GM19193 (cell line): ENCODE results near the gene PRPSAP1.

ENCODE experiments used
- POLR2A ChIP-seq: IDR thresholded peaks from 4 replicates; pipeline ENCODE4 v1.6.1; 2011; ENCODE audit not compliant: insufficient read depth, insufficient read length; ENCODE audit errors: extremely low read depth

PRPSAP1 gene

DNA sequence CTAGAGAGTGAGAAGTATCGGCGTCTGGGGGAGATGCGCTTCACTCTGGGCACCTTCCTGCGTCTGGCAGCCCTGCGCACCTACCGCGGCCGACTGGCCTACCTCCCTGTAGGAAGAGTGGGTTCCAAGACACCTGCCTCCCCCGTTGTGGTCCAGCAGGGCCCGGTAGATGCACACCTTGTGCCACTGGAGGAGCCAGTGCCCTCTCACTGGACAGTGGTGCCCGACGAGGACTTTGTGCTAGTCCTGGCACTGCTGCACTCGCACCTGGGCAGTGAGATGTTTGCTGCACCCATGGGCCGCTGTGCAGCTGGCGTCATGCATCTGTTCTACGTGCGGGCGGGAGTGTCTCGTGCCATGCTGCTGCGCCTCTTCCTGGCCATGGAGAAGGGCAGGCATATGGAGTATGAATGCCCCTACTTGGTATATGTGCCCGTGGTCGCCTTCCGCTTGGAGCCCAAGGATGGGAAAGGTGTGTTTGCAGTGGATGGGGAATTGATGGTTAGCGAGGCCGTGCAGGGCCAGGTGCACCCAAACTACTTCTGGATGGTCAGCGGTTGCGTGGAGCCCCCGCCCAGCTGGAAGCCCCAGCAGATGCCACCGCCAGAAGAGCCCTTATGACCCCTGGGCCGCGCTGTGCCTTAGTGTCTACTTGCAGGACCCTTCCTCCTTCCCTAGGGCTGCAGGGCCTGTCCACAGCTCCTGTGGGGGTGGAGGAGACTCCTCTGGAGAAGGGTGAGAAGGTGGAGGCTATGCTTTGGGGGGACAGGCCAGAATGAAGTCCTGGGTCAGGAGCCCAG is 33.5 kb upstream of the PRPSAP1 start:
- no peak for TF ChIP-seq POLR2A

- TF ChIP-seq POLR2A = no peak
Observed at GRCh38 chr17:76385892-76386786, 32.4 kb upstream of the PRPSAP1 start.

- TF ChIP-seq POLR2A = no peak
Observed at GRCh38 chr17:76384987-76385891, 31.5 kb upstream of the PRPSAP1 start.

- peak; percentile 39 for TF ChIP-seq POLR2A
Observed at GRCh38 chr17:76384222-76384986, 30.7 kb upstream of the PRPSAP1 start, which contains the start of gene SPHK1. TSS of gene SPHK1 (plus strand) at chr17:76384609. CDS start at chr17:76385645, 1,036 bp downstream.

DNA sequence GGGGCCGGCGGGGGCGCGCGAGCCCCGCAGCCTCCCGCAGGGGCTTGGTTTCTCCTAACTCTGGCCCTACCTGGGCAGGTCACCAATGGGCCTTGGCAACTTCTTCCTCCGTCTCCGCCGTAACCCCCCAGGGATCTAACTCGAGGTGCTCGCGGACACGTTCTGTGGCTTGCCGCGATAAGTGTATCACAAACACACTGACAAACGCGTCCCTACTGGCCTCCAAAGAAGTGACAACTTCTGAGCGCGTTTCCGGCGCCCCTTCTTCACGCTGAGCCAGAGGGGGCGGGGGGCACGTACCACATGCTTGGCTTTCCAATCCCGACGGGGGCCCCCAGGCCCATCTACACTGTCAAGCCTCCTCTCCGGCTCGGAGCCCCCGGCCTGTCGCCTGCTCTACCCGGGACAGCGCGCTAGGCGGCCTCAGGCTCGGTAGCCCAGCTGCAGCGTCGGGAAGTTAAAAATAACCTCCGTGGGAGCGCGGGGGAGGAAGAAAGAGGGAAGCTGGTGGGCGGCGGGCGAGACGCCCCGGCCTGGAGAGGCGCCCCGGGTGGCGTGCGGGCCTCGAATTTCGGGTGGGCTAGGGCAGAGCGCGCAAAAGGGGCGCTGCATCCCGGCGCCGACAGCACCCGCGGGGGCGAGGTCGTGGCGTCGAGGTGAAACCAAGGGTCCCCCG is 30.0 kb upstream of the PRPSAP1 start:
- no peak for TF ChIP-seq POLR2A

DNA sequence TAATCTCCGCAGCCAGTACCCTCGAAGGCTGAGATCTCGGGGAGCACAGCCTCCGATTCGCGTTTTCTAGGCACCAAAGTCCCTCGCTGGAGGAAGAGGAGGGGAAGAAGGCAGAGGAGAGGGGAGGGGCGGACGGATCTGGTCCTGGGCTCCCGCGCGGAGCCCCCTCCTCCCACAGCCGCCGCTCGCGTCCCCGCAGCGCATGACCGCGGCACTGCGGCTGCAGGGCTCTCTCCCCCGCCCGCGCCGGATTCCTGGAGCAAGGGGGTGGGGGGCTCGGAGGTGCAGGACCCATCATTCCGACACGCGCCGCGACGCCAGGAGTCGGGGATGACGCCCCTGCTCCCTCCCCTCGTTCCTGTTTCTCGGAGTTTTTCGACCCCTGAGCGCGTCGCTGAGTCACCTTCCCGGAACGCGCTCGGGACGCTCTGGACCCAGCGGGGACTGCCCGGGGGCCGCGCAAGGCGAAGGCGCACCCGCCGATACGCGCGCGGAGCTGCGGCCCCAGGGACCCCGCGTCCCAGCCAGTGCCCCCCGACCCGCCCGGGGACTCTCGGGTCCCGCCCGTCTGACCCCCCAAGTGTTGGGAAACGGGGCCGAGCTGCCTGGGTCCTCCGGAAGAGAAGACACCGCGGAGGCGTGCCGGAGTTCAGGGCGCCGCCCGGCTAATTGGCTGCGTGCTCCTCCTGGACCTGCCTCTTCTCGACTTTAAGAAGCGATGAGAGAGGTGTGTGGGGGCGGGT is 29.3 kb upstream of the PRPSAP1 start:
- TF ChIP-seq POLR2A = no peak

DNA sequence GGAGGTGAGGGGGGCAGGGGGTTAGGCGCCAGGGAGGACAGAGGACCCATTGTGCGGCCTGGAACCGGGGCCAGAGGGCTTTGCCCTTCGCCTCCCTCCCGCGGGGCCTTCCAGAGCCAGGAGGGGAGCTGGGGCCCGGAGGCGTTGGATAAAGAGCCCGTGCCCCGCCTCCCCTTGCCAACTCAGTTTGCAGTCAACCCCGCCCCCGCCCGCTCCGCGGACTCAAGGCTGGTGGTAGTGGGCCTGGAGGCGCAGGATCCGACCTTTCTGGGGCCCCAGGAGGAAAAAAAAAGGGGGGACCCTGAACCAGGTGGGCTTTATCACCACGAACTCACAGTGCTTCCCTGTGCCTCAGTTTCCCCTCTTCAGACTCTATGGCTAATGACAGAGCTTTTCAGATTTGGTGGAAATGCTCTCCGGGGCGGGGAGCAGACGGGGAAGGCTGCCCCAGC is 28.7 kb upstream of the PRPSAP1 start:
- TF ChIP-seq POLR2A = no peak

GRCh38 chr17:76381633-76382350 is 28.1 kb upstream of the PRPSAP1 start:
- TF ChIP-seq POLR2A = no peak

DNA sequence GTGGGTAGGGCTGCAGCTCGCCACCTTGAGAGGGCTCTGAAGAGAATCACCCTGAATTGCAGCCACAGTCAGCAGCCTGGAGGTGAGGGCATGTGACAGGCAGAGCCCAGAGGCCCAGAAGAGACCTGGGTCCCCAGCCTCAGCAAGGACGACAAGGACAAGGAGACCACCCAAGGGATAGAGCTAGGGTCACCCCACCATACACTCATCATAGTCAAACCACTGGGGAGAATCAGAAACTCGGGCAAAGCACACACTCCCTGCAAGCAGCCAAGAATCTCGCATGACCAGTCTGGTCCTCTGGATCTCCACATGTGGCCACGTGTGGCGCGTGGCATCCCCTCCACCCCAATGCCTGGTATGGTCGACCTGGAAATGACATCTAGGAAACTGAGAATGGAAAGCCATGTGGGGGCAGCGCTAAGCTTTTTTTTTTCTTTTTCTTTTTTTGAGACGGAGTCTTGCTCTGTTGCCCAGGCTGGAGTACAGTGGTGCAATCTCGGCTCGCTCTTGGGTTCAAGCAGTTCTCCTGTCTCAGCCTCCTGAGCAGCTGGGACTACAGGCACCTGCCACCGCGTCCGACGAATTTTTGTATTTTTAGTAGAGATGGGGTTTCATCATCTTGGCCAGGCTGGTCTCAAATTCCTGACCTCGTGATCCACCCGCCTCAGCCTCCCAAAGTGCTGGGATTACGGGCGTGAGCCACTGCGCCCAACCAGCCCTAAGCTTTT is 26.1 kb upstream of the PRPSAP1 start:
- no peak for TF ChIP-seq POLR2A

DNA sequence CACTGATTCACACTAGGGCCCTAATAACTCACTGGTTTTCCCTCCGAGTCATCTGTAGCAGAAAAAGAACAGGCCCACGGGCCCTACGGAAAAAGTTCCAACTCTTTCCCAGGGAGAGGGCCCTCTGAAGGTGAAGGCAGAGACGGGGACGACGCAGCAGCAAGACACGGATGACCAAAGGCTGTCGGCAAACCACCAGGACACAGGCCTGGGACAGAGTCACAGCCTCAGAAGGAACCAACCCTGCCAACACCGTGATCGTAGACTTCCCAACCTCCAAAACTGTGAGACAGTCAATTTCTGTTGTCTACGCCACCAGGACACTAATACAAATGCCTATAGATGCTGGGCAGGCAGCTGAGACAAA is 25.5 kb upstream of the PRPSAP1 start:
- TF ChIP-seq POLR2A = no peak

DNA sequence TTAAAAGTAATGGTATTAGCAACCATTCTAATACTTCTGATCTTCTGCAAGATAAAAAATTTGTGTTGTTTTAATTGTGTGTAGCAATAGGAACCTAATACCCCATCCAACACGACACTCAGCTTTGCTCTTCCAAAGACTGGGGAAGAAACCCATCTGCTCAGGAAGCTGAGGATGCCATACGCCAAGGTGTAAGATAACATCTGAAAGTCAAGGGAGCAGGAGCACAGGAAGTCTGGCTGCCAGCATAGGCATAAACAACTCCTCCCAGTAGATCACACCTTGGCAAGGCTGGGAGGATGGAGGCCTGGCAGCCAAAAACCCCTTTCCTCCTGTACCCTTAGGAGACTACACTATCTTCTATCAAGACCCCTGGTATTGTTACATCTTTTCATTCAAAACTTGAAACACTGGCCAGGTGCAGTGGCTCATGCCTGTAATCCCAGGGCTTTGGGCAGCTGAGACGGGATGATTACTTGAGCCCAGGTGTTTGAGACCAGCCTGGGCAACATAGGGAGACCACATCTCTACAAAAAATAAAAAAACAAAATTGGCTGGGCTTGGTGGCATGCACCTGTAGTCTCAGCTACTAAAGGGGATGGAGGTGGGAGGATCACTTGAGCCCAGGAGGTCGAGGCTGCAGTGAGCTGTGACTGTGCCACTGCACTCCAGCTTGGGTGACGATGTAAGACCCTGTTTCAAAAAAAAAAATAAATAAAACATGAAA is 25.0 kb upstream of the PRPSAP1 start:
- TF ChIP-seq POLR2A = no peak
